SK-N-SH treated with all-trans-retinoic acid at 6 μM for 48 hours (cell line): ENCODE data around the gene BCAM.
"Not testable (repeated sequence)": the region's sequence is repeated elsewhere in the genome, so short reads cannot be mapped to it uniquely, and the experiment has no call there.

Experiments used
- ATAC-seq: fragments of 200-7000 bp; cut with Tn5 transposase; 3 replicates; pipeline ENCODE4 v1.9.1; 2020; ENCODE audit warnings: mild to moderate bottlenecking, moderate library complexity
- ARNTL ChIP-seq: fragments of 450-650 bp; formaldehyde crosslinking; IDR thresholded peaks from 2 replicates; pipeline ENCODE4 v1.5.0; 2020; ENCODE audit warnings: low read depth, mild to moderate bottlenecking, moderate library complexity, borderline replicate concordance
- BACH2 ChIP-seq: fragments of 250-450 bp; sonication (Bioruptor Pico); IDR thresholded peaks from 2 replicates; pipeline ENCODE4 v1.9.0; 2021; ENCODE audit warnings: mild to moderate bottlenecking, borderline replicate concordance
- CSDC2 ChIP-seq: fragments of 250-450 bp; sonication (Bioruptor Pico); IDR thresholded peaks from 2 replicates; pipeline ENCODE4 v1.5.0; 2020; ENCODE audit warnings: mild to moderate bottlenecking, moderate library complexity
- GLIS3 ChIP-seq: fragments of 250-450 bp; sonication (Bioruptor Pico); IDR thresholded peaks from 2 replicates; pipeline ENCODE4 v1.5.0; 2020; ENCODE audit warnings: mild to moderate bottlenecking, moderate library complexity
- ISL1 ChIP-seq: fragments of 250-450 bp; sonication (Bioruptor Pico); IDR thresholded peaks from 2 replicates; pipeline ENCODE4 v2.1.2; 2022; ENCODE audit warnings: mild to moderate bottlenecking, moderate library complexity
- OSR1 ChIP-seq: fragments of 250-450 bp; sonication (Bioruptor Pico); IDR thresholded peaks from 2 replicates; pipeline ENCODE4 v1.8.0; 2022; ENCODE audit warnings: moderate library complexity, mild to moderate bottlenecking, inconsistent platforms
- PPARA ChIP-seq: fragments of 250-450 bp; sonication (Bioruptor Pico); IDR thresholded peaks from 2 replicates; pipeline ENCODE4 v1.5.0; 2020; ENCODE audit warnings: mild to moderate bottlenecking, borderline replicate concordance
- RARB ChIP-seq: fragments of 250-450 bp; sonication (Bioruptor Pico); IDR thresholded peaks from 2 replicates; pipeline ENCODE4 v1.8.0; 2021; ENCODE audit warnings: mild to moderate bottlenecking, moderate library complexity
- SNAI2 ChIP-seq: fragments of 250-450 bp; sonication (Bioruptor Pico); IDR thresholded peaks from 2 replicates; pipeline ENCODE4 v1.5.0; 2020; ENCODE audit warnings: mild to moderate bottlenecking, moderate library complexity
- TCF4 ChIP-seq: fragments of 250-450 bp; sonication (Bioruptor Pico); IDR thresholded peaks from 2 replicates; pipeline ENCODE4 v1.8.0; 2021; ENCODE audit warnings: mild to moderate bottlenecking, moderate library complexity, borderline replicate concordance
- TOX ChIP-seq: fragments of 250-450 bp; sonication (Bioruptor Pico); IDR thresholded peaks from 2 replicates; pipeline ENCODE4 v1.8.0; 2021; ENCODE audit warnings: mild to moderate bottlenecking, moderate library complexity, borderline replicate concordance
- ZC3H10 ChIP-seq: fragments of 250-450 bp; sonication (Bioruptor Pico); IDR thresholded peaks from 2 replicates; pipeline ENCODE4 v1.5.1; 2021; ENCODE audit warnings: mild to moderate bottlenecking, moderate library complexity
- ZFP3 ChIP-seq: fragments of 250-450 bp; sonication (Bioruptor Pico); IDR thresholded peaks from 2 replicates; pipeline ENCODE4 v1.5.0; 2020; ENCODE audit warnings: mild to moderate bottlenecking, moderate library complexity
- ZFP30 ChIP-seq: fragments of 450-650 bp; formaldehyde crosslinking; IDR thresholded peaks from 2 replicates; pipeline ENCODE4 v1.5.0; 2022; ENCODE audit warnings: mild to moderate bottlenecking, moderate library complexity
- ZNF8 ChIP-seq: fragments of 450-650 bp; formaldehyde crosslinking; IDR thresholded peaks from 2 replicates; pipeline ENCODE4 v1.5.0; 2020; ENCODE audit warnings: mild to moderate bottlenecking, moderate library complexity
- TF ChIP-seq, protein P1 (sequence below): fragments of 250-450 bp; sonication (Bioruptor Pico); IDR thresholded peaks from 2 replicates; pipeline ENCODE4 v1.5.1; 2021; ENCODE audit warnings: mild to moderate bottlenecking, moderate library complexity
- TF ChIP-seq, protein P2 (sequence below): fragments of 250-450 bp; sonication (Bioruptor Pico); IDR thresholded peaks from 2 replicates; pipeline ENCODE4 v1.8.0; 2021; ENCODE audit warnings: low read depth, mild to moderate bottlenecking, moderate library complexity, borderline replicate concordance
- TF ChIP-seq, protein P3 (sequence below): fragments of 250-450 bp; sonication (Bioruptor Pico); IDR thresholded peaks from 2 replicates; pipeline ENCODE4 v1.8.0; 2020; ENCODE audit warnings: mild to moderate bottlenecking, moderate library complexity, borderline replicate concordance
- TF ChIP-seq, protein P4 (sequence below): fragments of 250-450 bp; sonication (Bioruptor Pico); IDR thresholded peaks from 2 replicates; pipeline ENCODE4 v1.5.0; 2020; ENCODE audit warnings: mild to moderate bottlenecking, moderate library complexity

The BCAM gene

DNA sequence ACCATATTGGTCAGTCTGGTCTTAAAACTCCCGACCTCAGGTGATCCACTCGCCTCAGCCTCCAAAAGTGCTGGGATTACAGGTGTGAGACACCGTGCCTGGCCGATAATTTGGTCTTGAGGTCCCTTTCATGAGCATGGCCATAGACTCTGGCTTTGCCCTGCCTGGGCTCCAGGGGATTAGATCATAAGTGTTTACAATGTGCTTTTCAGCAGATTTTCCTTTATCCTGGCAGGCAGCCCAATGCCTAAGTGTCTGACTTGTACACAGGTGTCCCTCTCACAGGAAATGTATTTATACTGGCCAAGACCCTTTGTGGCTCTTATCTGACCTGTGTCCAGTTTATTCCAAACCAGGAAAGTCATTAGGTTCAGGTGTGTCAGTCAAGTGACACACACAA, 15.9 kb downstream of the BCAM start:
- no peak for ATAC-seq
- TF ChIP-seq TCF4 (no peak), CSDC2 (CRISPR knock-in tag) (no peak), ZNF8 (CRISPR knock-in tag) (no peak), ZFP3 (CRISPR knock-in tag) (no peak), PPARA (no peak), BACH2 (CRISPR knock-in tag) (no peak), RARB (CRISPR knock-in tag) (no peak), ZFP30 (CRISPR knock-in tag) (no peak), SNAI2 (CRISPR knock-in tag) (no peak), ARNTL (CRISPR knock-in tag) (no peak), ISL1 (no peak), GLIS3 (CRISPR knock-in tag) (no peak)
- TF ChIP-seq, protein P1, sequence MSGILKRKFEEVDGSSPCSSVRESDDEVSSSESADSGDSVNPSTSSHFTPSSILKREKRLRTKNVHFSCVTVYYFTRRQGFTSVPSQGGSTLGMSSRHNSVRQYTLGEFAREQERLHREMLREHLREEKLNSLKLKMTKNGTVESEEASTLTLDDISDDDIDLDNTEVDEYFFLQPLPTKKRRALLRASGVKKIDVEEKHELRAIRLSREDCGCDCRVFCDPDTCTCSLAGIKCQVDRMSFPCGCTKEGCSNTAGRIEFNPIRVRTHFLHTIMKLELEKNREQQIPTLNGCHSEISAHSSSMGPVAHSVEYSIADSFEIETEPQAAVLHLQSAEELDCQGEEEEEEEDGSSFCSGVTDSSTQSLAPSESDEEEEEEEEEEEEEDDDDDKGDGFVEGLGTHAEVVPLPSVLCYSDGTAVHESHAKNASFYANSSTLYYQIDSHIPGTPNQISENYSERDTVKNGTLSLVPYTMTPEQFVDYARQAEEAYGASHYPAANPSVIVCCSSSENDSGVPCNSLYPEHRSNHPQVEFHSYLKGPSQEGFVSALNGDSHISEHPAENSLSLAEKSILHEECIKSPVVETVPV (CRISPR knock-in tag): no peak

DNA sequence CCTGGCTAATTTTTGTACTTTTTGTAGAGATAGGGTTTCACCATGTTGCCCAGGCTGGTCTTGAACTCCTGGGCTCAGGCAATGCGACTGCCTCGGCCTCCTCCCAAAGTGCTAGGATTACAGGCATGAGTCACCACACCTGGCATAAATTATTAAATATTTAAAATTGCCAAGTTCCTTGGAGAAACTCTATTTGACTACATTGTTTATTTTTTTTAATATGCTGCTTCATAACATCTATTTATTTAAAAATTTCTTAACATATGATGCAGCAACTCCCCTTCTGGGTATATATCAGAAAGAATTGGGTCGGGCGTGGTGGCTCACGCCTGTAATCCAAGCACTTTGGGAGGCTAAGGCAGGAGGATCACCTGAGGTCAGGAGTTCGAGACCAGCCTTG, 24.0 kb downstream of the BCAM start:
- ATAC-seq: not testable (repeated sequence)

DNA sequence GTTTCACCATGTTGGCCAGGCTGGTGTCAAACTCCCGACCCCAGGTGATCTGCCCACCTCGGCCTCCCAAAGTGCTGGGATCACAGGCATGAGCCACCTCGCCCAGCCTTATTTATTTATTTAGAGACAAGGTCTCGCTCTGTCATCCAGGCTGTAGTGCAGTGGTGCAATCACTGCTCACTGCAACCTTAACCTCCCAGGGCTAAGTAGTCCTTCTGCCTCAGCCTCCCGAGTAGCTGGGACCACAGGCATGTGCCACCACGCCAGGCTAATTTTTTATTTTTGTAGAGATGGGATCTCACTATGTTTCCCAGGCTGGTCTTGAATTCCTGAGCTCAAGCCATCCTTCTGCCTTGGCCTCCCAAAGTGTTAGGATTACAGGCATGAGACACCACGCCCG, 25.5 kb downstream of the BCAM start:
- not testable (repeated sequence) for ATAC-seq

DNA sequence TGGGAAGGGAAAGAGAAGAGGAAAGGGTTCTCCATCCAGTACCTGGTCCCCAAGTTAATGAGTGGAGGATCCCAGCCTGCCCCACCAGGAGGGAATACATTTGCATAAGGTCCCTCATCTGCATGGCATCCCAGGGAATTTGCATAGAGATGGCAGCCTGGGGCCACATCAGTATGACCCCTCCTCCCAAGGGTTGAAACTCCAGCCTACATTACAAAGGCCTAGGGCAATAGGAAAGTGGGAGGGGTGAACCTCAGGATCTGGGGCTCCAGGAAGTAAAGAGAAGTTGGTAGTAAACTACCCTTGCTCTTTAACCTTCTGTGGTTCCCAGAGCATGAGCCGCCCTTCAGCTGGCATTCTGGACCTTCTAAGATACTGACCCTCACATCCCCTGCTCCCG, 30.4 kb downstream of the BCAM start:
- TF ChIP-seq, protein P2, sequence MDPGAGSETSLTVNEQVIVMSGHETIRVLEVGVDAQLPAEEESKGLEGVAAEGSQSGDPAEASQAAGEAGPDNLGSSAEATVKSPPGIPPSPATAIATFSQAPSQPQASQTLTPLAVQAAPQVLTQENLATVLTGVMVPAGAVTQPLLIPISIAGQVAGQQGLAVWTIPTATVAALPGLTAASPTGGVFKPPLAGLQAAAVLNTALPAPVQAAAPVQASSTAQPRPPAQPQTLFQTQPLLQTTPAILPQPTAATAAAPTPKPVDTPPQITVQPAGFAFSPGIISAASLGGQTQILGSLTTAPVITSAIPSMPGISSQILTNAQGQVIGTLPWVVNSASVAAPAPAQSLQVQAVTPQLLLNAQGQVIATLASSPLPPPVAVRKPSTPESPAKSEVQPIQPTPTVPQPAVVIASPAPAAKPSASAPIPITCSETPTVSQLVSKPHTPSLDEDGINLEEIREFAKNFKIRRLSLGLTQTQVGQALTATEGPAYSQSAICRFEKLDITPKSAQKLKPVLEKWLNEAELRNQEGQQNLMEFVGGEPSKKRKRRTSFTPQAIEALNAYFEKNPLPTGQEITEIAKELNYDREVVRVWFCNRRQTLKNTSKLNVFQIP (CRISPR knock-in tag): no peak
- TF ChIP-seq SNAI2 (CRISPR knock-in tag): no peak
- no peak for TF ChIP-seq ZC3H10 (CRISPR knock-in tag)
- TF ChIP-seq, protein P3, sequence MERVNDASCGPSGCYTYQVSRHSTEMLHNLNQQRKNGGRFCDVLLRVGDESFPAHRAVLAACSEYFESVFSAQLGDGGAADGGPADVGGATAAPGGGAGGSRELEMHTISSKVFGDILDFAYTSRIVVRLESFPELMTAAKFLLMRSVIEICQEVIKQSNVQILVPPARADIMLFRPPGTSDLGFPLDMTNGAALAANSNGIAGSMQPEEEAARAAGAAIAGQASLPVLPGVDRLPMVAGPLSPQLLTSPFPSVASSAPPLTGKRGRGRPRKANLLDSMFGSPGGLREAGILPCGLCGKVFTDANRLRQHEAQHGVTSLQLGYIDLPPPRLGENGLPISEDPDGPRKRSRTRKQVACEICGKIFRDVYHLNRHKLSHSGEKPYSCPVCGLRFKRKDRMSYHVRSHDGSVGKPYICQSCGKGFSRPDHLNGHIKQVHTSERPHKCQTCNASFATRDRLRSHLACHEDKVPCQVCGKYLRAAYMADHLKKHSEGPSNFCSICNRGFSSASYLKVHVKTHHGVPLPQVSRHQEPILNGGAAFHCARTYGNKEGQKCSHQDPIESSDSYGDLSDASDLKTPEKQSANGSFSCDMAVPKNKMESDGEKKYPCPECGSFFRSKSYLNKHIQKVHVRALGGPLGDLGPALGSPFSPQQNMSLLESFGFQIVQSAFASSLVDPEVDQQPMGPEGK (CRISPR knock-in tag): no peak
- no peak for TF ChIP-seq ZNF8 (CRISPR knock-in tag)
- no peak for TF ChIP-seq RARB (CRISPR knock-in tag)
- no peak for TF ChIP-seq ARNTL (CRISPR knock-in tag)
- no peak for TF ChIP-seq ISL1
- no peak for TF ChIP-seq TCF4
- TF ChIP-seq, protein P4, sequence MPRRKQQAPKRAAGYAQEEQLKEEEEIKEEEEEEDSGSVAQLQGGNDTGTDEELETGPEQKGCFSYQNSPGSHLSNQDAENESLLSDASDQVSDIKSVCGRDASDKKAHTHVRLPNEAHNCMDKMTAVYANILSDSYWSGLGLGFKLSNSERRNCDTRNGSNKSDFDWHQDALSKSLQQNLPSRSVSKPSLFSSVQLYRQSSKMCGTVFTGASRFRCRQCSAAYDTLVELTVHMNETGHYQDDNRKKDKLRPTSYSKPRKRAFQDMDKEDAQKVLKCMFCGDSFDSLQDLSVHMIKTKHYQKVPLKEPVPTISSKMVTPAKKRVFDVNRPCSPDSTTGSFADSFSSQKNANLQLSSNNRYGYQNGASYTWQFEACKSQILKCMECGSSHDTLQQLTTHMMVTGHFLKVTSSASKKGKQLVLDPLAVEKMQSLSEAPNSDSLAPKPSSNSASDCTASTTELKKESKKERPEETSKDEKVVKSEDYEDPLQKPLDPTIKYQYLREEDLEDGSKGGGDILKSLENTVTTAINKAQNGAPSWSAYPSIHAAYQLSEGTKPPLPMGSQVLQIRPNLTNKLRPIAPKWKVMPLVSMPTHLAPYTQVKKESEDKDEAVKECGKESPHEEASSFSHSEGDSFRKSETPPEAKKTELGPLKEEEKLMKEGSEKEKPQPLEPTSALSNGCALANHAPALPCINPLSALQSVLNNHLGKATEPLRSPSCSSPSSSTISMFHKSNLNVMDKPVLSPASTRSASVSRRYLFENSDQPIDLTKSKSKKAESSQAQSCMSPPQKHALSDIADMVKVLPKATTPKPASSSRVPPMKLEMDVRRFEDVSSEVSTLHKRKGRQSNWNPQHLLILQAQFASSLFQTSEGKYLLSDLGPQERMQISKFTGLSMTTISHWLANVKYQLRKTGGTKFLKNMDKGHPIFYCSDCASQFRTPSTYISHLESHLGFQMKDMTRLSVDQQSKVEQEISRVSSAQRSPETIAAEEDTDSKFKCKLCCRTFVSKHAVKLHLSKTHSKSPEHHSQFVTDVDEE: no peak
- no peak for TF ChIP-seq ZFP30 (CRISPR knock-in tag)

DNA sequence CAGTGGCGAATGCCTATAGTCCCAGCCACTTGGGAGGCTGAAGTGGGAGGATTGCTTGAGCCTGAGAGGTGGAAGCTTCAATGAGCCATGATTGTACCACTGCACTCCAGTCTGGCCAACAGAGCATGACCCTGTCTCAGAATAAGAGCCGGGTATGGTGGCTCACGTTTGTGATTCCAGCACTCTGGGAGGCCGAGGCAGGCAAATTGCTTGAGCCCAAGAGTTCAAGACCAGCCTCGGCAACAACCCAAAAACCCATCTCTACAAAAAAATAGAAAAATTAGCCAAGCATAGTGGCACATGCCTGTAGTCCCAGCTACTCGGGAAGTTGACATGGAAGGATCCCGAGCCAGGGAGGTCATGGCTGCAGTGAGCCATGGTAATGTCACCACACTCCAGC, 31.9 kb downstream of the BCAM start:
- ATAC-seq: no peak
- TF ChIP-seq ZFP3 (CRISPR knock-in tag) (no peak), TOX (no peak), TCF4 (no peak), BACH2 (CRISPR knock-in tag) (no peak), OSR1 (no peak), ZNF8 (CRISPR knock-in tag) (no peak)
- TF ChIP-seq, protein P4: no peak
- TF ChIP-seq, protein P2 (CRISPR knock-in tag): no peak

More for the DNA sequence above, 30.4 kb downstream of the BCAM start:
- ATAC-seq: no peak
